Keratinocyte (primary cell): ENCODE results near the gene OPRL1.

ENCODE experiments used
- EZH2 ChIP-seq: IDR thresholded peaks from one replicate; pipeline ENCODE4 v1.6.1; 2012; ENCODE audit warnings: inconsistent platforms, mild to moderate bottlenecking, low read length, moderate library complexity
- TF ChIP-seq, protein P1 (sequence below), 3 experiments: IDR thresholded peaks in 1 of 3; conservative IDR thresholded peaks in 1 of 3; optimal IDR thresholded peaks in 1 of 3; 2 replicates in 2 of 3; 3 replicates in 1 of 3; pipeline versions ENCODE3 to v1.5.1; 2011; ENCODE audit warnings: low read length in 3 of 3, mild to moderate bottlenecking in 3 of 3, moderate library complexity in 2 of 3, control low read depth in 1 of 3, inconsistent platforms in 1 of 3; ENCODE audit not compliant: insufficient read depth in 2 of 3; ENCODE audit errors: extremely low read depth in 1 of 3

DNA sequence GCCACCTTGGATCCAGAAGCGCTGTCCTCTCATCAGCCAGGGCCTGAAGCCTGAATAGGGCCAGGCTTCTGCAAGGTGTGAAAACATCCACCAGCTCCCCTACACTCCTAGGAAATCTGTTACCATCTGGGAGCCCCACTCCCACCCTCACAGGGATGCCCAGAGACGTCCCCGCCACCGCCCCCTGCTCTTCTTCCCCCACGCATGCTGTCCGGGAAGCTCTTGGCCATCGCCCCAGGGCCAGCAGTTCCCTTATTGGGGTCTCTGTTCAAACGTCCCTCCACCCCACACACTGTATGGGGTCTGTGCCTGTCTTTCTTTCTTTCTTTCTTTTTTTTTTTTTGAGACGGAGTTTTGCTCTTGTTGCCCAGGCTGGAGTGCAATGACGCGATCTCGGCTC is 4.3 kb upstream of the OPRL1 start:
- TF ChIP-seq EZH2: no peak
- TF ChIP-seq, protein P1, sequence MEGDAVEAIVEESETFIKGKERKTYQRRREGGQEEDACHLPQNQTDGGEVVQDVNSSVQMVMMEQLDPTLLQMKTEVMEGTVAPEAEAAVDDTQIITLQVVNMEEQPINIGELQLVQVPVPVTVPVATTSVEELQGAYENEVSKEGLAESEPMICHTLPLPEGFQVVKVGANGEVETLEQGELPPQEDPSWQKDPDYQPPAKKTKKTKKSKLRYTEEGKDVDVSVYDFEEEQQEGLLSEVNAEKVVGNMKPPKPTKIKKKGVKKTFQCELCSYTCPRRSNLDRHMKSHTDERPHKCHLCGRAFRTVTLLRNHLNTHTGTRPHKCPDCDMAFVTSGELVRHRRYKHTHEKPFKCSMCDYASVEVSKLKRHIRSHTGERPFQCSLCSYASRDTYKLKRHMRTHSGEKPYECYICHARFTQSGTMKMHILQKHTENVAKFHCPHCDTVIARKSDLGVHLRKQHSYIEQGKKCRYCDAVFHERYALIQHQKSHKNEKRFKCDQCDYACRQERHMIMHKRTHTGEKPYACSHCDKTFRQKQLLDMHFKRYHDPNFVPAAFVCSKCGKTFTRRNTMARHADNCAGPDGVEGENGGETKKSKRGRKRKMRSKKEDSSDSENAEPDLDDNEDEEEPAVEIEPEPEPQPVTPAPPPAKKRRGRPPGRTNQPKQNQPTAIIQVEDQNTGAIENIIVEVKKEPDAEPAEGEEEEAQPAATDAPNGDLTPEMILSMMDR (optimal IDR thresholded peaks at IDR 0.05 in 1 of 3, IDR thresholded peaks at IDR 0.05 in 1 of 3, conservative IDR thresholded peaks at IDR 0.05 in 1 of 3; ENCODE audit: extremely low read depth in 1 of 3, insufficient read depth in 2 of 3, low read length in 3 of 3): no peak
